HG03159 (cell line): ENCODE measurements around the gene CCDC40.

ENCODE experiments used
- ATAC-seq: cut with Tn5 transposase; IDR thresholded peaks from one replicate; pipeline ENCODE4 v1.9.1; 2021; ENCODE audit warnings: mild to moderate bottlenecking, moderate library complexity; ENCODE audit not compliant: unreplicated experiment

Gene CCDC40

GRCh38 chr17:80129006-80129565 lies 92.6 kb downstream of the CCDC40 start:
- ATAC-seq: no peak

DNA sequence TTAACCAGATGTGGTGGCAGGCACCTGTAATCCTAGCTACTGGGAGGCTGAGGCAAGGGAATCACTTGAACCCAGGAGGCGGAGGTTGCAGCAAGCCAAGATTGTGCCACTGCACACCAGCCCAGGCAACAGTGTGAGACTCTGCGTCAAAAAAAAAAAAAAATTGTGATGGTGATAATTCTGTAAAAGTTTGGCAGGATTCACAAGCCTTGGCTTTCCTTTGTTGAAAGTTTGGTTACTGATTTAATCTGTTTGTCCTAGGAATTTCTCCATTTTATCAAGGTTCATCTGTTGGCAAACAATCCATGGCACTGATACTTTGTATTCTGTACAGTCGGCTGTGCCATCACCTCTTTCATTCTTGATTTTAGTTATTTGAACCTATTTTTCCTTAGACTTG lies 94.5 kb downstream of the CCDC40 start:
- ATAC-seq: no peak

- no peak for ATAC-seq
Measured at GRCh38 chr17:80132906-80133625, 96.6 kb downstream of the CCDC40 start.

DNA sequence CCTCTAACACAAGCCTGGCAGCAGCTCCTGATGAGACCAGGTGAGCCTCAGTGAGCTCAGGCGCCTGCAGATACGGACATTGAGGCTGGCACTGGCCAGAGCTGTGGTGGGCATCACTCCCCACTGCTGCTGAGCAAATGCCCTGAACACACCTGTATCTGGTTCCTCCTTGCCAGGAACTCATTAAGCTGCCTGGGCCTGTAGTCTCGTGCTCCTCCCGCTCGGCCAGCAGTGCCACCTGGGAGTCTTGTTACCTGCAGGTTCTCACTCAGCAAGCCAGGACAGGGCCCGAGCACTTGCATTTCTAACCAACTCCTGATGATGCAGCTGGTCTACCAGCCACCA lies 97.2 kb downstream of the CCDC40 start:
- ATAC-seq: no peak

DNA sequence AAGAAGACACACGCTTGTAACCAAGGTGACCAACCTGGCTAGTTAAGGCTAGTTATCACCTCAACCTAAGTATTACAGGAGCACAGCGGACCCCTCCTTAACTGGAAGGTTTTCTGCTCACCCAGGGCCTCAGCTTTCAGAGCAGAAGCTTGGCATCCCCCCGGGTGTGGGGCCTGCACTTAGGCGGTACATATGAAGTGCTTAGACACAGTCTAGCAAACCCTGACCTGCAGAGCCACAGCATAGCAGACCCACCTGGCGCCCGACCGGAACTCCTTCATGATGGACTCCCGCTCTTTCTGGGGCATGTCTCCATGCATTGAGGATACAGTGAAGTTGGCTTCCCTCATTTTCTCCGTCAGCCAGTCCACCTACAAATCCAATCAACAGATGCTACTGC lies 100.7 kb downstream of the CCDC40 start:
- ATAC-seq: no peak

DNA sequence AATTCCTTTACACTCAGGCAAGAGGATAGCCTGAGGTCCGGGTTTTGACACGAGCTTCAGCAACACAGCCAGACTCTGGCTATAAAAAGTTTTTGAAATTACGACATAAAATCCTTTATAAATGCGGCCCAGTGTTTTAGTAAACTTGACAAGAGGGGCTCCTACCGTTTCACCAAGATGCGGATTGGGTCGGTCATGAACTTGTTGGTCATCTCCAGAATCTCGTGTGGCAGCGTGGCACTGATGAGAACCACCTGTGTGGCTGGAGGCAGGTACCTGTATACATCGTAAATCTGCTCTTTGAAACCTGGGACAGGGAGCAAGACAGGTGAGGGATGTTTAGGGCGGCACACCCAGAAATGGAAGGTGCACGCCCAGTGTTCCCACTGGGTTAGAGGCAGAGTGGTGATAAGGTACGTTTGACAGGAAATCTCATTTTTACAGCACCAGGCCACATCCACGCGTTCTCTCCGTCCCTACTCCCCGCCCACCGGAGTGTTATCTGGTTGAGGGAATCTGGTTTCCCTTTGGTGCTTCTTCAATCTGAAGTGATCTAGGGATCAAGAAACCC lies 102.5 kb downstream of the CCDC40 start:
- no peak for ATAC-seq

DNA sequence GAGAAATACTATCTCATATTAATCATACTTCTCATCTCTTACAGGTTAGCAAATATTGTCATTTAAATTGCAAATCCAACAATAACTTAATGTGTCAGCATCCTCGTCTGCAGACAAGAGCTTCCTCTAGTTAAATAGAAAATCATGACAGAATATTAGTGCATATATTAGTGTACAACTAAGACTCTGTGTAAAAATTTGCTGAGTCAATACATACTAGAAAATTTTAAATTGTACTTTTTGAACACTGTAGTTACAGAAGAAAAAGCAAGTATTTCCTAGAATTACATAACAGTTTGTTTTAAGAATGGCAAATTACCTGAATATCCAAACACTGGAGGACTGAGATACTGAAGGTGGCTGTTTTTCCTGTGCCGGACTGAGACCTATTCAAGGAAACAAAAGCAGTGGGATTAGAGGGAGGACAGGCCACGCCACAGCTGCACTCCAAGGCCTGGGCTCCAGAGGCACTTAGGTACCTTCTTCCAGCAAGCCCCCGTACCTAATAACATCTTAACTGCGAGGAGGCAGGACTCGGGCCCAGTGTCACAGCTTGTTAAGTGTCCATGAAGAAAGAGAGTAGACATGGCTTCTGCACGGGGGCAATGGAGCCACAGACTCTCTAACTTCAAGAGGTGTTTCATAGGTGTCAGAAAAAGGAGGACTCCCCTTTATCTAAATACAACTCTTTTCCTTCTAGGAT lies 105.2 kb downstream of the CCDC40 start:
- no peak for ATAC-seq

GRCh38 chr17:80142929-80143328 lies 106.5 kb downstream of the CCDC40 start:
- no peak for ATAC-seq

- ATAC-seq: no peak
Measured at GRCh38 chr17:80145076-80146075, 108.9 kb downstream of the CCDC40 start.

DNA sequence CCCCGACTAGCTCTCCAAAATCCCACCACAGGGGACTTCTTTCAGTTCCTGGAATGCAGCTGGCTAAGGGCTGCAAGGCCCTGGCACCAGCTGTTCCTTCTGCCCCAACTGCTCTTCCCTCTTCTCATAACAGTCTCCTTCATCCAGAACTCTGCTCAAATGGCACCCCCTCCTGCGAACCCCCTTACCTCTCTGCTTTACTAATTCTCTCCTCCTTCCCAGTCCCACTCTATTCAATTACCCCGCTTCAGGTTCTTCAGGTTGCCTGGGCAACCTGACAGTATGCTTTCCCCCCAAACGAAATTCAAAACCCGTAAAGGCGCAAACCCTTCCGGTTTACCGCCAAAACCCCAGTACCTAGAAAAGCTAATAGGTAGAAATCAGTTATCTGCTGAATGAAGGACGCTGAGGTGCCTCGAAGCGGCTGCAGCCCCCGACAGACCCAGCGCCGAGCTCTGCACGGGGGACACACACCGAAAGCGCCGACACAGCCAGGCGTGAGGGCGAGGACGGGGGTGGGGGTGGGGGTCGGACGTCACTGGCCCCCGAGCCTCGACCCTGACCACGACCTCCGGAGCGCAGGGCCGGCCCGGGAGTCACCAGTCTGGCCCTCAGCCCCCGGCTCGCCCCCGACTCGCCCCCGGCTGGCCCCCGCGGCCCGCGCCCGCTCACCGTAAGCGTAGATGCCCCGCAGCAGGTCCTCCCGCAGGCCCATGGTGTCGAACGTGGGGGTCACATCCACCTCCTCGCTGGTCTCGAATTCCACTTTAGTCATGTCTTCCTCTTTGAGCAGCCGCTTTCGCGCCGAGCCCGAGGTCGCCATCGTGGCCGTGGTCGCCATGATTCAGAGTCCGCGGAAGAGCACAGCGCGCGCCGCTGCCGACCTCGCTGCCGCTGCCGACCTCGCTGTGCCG lies 109.9 kb downstream of the CCDC40 start:
- no peak for ATAC-seq

DNA sequence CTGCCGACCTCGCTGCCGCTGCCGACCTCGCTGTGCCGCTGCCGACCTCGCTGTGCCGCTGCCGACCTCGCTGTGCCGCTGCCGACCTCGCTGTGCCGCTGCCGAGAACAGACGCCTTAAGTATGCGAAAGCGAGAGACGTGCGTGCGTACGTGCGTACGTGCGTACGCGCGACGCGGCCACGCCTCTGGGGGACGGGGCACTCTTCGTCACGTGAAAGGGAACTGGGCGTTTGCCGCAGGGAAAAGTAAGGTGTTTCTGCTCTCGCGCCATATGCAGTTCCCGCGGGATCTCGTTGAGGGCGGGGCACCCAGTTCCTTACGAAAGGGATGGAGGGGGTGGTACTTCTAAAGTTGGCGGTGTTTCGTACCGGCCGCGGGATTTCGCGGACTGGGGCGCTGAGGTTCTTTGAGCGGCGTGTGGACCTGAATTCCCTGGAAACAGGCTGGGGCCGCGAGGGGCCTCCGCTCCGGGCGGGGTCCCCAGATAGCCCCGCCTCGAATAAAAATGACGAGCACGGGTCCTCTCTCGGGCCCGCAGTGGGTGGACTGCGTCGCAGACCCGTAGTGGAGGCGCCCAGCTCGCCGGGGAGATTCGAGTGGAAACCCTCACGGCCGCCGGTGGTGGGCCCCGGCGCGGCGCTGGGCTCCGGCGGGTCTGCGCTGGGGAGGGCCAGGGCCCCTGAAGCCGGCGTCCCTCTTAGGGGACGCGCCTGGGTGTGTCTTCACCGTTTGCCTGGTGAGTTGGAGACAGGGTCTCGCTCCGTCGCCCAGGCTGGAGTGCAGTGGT lies 110.8 kb downstream of the CCDC40 start, which contains the start of gene EIF4A3:
EIF4A3 (minus strand) TSS at position 94 of the 788 bp plus-strand sequence. CDS start 167 bp downstream, outside the sequence.
- peak; percentile 88 for ATAC-seq
